SK-N-MC (cell line): Measurements from ENCODE around the gene NOB1.

Experiments
- EZH2 ChIP-seq: fragments of 200-600 bp; sonication (generic); IDR thresholded peaks from one replicate; pipeline ENCODE4 v1.6.1; 2017; ENCODE audit warnings: antibody characterized with exemption
- POLR2AphosphoS5 ChIP-seq: IDR thresholded peaks from 2 replicates; pipeline ENCODE4 v1.6.1; 2012; ENCODE audit warnings: mild to moderate bottlenecking, low read depth, low read length, borderline replicate concordance

- TF ChIP-seq EZH2 = no peak
- TF ChIP-seq POLR2AphosphoS5 = no peak
Observed at GRCh38 chr16:69717066-69717465, 37.7 kb downstream of the NOB1 start.
